Measurements from ENCODE around the gene SH3GLB1. TPM values are rescaled to one million over a fixed set of nuclear protein-coding genes. Genes with fewer than 3 reads are reported as not detected.

Gene SH3GLB1
- total RNA-seq, 1 experiment from 2014 or later: 25.0 TPM

DNA sequence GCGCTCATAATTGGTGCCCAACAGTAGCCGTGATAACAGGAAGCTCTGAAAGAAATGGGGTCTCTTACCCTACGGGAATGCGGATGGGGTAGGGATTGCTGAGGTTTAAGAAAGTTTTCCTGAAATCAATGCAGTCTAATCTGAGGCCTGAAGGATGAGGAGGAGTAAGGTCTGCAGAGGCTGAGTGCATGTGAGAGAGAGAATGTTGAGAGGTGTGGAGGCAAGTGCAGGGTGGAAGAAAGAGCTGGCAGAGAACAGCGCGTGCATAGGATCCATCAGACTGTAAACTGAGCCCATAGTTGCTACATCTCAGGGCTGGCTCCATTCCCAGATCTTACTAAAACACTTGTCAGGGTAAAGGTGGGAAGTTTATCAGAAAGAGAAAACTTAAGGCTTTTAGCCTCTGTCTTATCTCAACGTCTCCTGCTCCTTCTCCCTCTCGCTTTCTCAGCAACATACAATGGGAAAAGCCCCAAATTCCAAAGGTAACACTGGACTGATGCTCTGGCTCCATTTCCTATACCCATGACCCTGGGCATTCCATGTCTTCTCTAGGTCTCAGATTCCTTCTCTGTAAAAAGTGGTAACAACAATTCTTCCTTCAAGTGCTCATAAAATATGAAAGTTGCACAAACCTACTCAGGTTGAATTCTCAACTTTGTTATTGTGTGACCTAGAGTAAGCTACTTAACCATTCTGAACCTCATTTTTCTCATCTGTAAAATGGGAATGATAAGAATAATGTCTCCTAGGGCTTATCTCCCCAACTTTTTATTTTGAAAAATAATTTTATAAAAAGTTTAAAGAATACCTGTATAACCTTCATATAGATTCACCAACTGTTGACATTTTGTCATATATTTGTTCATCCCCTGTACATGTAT lies 75.2 kb downstream of the SH3GLB1 start:
- Histone ChIP-seq H3K9me2 (replicated peaks; ENCODE audit: low read length) (no peaks in the 10 kb centered on the region), H3K9me3 (ENCODE audit: low read length) (no peaks in the 10 kb centered on the region), H4K20me1 (ENCODE audit: low read length) (no peaks in the 10 kb centered on the region), H3K27ac (ENCODE audit: low read length) (peak overlapping the region; percentile 26), H2AFZ (ENCODE audit: low read length) (no peak overlapping the region), H3K36me3 (ENCODE audit: low read depth, low read length) (no peaks in the 10 kb centered on the region), H3K9ac (ENCODE audit: low read length) (no peak overlapping the region), H3K79me2 (ENCODE audit: low read length) (no peaks in the 10 kb centered on the region), H3K4me1 (ENCODE audit: insufficient read depth, low read length) (peaks cover 32% of the 10 kb centered on the region), H3F3A (ENCODE audit: low read length, unreplicated experiment) (peaks cover 6% of the 10 kb centered on the region), H3K27me3 (ENCODE audit: low read length) (no peaks in the 10 kb centered on the region), H3K4me3 (ENCODE audit: low read length) (no peak overlapping the region), H3K4me2 (ENCODE audit: low read length) (peak overlapping the region; percentile 30)
- BruUV-seq (replicated peaks): no TSS peak
- ChIA-PET POLR2A (ENCODE audit: unreplicated experiment) (no interaction called here), CTCF (no interaction called here)
- peak; percentile 68 for DNase-seq
- TF ChIP-seq, protein P1, sequence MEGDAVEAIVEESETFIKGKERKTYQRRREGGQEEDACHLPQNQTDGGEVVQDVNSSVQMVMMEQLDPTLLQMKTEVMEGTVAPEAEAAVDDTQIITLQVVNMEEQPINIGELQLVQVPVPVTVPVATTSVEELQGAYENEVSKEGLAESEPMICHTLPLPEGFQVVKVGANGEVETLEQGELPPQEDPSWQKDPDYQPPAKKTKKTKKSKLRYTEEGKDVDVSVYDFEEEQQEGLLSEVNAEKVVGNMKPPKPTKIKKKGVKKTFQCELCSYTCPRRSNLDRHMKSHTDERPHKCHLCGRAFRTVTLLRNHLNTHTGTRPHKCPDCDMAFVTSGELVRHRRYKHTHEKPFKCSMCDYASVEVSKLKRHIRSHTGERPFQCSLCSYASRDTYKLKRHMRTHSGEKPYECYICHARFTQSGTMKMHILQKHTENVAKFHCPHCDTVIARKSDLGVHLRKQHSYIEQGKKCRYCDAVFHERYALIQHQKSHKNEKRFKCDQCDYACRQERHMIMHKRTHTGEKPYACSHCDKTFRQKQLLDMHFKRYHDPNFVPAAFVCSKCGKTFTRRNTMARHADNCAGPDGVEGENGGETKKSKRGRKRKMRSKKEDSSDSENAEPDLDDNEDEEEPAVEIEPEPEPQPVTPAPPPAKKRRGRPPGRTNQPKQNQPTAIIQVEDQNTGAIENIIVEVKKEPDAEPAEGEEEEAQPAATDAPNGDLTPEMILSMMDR (conservative IDR thresholded peaks at IDR 0.05; ENCODE audit: low read depth, low read length): no peak
- TF ChIP-seq EZH2 (IDR thresholded peaks at IDR 0.05; ENCODE audit: low read length, unreplicated experiment): no peak
- no peak for TF ChIP-seq EZH2phosphoT487 (IDR thresholded peaks at IDR 0.05; ENCODE audit: borderline replicate concordance, low read length)
- ATAC-seq: peak; percentile 60
- intact Hi-C loops (cut with micrococcal nuclease): loop anchor here (2.0 to 10.0 kb wide), 3 partner anchors 53 to 185 kb away; partner anchors contain the start of gene SH3GLB1

DNA sequence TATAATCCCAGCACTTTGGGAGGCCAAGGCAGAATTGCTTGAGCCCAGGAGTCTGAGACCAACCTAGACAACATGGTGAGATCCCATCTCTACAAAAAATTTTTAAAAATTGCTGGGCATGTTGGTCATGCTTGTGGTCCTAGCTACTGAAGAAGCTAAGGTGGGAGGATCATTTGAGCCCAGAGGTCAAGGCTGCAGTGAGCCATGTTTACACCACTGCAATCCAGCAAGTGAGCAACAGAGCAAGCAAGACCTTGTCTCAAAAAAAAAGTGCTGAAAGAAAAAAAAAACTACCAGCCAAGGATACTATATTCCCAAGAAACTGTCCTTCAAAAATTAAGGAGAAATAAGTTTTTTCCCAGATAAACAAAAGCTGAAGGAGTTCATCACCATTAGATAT lies 78.1 kb downstream of the SH3GLB1 start:
- no peaks in the 10 kb centered on the region for H3K36me3 ChIP-seq (ENCODE audit: low read depth, low read length)
- H3K79me2 ChIP-seq (ENCODE audit: low read length): no peaks in the 10 kb centered on the region
- H3K9me3 ChIP-seq (ENCODE audit: low read length): no peaks in the 10 kb centered on the region
- ATAC-seq: no peak
- H3K27me3 ChIP-seq (ENCODE audit: low read length): no peaks in the 10 kb centered on the region
- TF ChIP-seq, protein P1 (conservative IDR thresholded peaks at IDR 0.05; ENCODE audit: low read depth, low read length): no peak
- TF ChIP-seq EZH2 (IDR thresholded peaks at IDR 0.05; ENCODE audit: low read length, unreplicated experiment) (no peak), EZH2phosphoT487 (IDR thresholded peaks at IDR 0.05; ENCODE audit: borderline replicate concordance, low read length) (no peak)
- no peak overlapping the region for H3K4me2 ChIP-seq (ENCODE audit: low read length)
- H3K9ac ChIP-seq (ENCODE audit: low read length): no peak overlapping the region
- no peak overlapping the region for H2AFZ ChIP-seq (ENCODE audit: low read length)
- H3K4me1 ChIP-seq (ENCODE audit: insufficient read depth, low read length): peaks cover 26% of the 10 kb centered on the region
- H3K27ac ChIP-seq (ENCODE audit: low read length): no peak overlapping the region
- peaks cover 6% of the 10 kb centered on the region for H3F3A ChIP-seq (ENCODE audit: low read length, unreplicated experiment)
- no peak overlapping the region for H3K4me3 ChIP-seq (ENCODE audit: low read length)
- ChIA-PET POLR2A (ENCODE audit: unreplicated experiment) (interaction anchor here (0.6 kb wide), 1 partner anchor 363 kb away, joined by 3 read pairs; no protein-coding TSS in a partner anchor), CTCF (no interaction called here)
- intact Hi-C loops (cut with micrococcal nuclease): loop anchor here (5.0 to 10.0 kb wide), 2 partner anchors 50 to 78 kb away; partner anchors contain the start of gene SH3GLB1
- no peaks in the 10 kb centered on the region for H3K9me2 ChIP-seq (replicated peaks; ENCODE audit: low read length)
- no TSS peak for BruUV-seq (replicated peaks)
- DNase-seq: no peak
- no peaks in the 10 kb centered on the region for H4K20me1 ChIP-seq (ENCODE audit: low read length)
